HG03439 (cell line): Measurements from ENCODE around the gene ANKRD12.
A peak's percentile ranks its signal among the peaks of the same experiment; 100 is the strongest.

Experiments used
- ATAC-seq: cut with Tn5 transposase; IDR thresholded peaks from one replicate; pipeline ENCODE4 v1.9.1; 2021; ENCODE audit warnings: mild to moderate bottlenecking, moderate library complexity; ENCODE audit not compliant: unreplicated experiment

The ANKRD12 gene

DNA sequence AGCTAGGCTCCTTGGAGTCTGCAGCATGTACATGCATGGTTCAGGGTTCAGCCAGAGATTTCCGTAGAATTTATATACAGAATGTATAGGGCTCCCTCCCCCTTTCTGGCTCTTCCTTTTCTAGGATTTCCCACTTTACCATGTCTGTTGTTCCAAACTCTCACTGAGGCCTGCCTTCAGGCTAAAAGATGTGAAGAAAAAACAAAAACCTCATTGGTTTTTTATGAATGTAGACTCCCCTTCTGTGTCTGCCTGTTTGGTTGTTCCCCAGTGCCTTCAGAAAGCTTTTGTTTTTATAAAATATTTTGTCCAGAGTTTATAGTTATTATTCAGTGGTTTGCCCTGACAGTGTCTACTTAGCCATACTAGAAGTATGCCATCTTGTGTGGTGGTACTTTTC, 30.5 kb upstream of the ANKRD12 start:
- ATAC-seq: no peak

- no peak for ATAC-seq
Observed at GRCh38 chr18:9106800-9107584, 29.6 kb upstream of the ANKRD12 start.

DNA sequence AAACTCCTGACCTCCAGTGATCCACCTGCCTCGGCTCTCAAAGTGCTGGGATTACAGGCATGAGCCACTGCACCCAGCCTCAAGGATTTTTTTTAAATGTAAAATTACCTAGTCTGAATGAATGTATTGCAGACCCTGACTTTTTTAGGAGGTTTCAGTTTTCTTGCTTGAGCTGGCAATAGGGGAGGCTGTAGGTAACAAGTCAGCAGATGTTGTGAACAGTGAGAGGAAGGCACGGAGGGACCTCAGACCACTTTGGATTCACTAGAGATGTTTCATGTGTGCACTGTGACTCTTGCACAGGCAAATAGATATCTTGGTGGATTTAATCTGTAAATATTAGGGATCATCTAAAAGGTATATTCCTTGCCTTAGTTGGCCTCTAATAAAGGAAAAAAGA, 27.7 kb upstream of the ANKRD12 start:
- ATAC-seq: no peak

DNA sequence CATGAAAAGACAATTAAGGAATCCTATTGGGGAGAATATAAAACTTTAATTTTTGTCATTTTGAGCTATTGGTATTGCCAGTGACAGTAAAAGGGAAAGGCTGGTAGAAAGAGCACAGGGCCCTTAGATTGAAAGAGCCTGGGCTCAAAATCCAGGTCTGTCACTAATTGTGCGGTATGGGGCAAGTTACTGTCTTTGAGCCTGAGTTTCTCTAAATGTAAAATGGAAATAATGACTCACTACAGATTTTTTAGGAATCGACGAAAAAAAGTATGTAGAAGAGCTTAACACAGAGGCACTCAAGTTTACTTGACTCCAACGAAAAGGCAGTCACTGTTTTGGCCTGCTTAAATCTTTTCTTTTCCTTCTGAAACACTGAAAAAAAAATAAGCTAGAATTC, 27.1 kb upstream of the ANKRD12 start:
- no peak for ATAC-seq

DNA sequence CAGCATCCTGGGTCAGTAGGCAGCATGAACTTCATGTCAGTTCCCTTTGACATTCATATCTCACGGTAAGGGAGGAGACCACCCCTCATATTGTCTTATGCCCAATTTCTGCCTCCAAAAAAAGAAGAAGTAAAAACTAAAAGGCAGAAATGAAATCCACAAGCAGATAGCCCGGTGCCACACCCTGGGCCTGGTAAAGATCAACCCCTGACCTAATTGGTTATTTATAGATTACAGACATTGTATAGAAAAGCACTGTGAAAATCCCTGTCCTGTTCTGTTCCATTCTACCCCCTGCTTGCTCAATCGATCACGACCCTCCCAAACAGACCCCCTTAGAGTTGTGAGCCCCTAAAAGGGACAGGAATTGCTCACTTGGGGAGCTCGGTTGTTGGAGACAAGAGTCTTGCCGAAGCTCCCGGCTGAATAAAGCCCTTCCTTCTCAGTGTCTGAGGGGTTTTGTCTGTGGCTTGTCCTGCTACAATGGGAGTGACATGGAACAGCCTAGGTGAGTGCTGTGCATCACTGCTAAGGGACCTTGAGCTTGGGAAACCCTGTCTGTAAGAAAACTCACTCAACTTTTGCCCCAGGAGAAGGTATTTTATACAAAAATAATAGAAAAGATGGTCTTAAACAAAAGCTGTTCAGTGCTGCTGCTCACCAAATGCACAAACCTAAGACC, 23.0 kb upstream of the ANKRD12 start:
- no peak for ATAC-seq

GRCh38 chr18:9115984-9116383, 20.6 kb upstream of the ANKRD12 start:
- ATAC-seq: no peak

DNA sequence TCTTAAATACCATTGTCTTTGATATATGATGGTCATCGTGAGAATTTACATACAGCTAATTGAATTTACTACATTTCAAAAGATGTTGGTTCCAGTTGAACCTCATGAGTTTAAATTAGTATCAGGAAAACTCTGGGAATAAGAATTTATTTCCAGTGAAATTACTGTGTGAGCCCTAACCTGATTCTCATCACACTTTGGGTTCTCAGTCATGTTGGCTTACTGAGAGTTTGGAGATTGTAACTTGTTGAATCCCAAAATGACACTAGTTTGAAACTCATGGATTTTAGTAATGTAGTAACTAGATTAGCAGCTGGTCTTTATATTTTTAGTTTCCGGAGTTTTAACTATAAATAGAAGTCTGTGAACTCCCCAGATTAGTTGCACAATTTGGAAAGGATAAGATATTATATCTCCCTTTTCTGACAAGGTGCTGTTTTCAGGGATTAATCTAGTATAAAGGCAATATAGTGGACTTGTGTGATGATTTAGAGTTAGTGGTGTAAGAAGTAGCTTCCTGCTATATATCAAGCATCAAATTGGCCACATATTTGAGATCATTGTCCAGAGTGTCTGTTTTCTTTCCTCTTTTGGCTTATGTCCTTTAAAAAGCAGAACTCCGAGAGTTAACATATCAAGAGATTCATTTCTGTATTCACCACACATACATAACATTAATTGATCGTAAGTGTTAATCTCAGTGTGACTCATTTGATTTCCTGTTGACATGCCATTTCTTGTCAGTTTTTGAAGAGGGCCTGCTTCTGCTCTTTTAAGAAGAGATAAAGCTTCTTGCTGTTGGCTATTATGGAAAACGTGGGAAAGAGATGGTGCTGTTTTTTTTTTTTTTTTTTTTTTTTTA, 18.4 kb upstream of the ANKRD12 start:
- no peak for ATAC-seq

- ATAC-seq: no peak
Observed at GRCh38 chr18:9120796-9121195, 15.8 kb upstream of the ANKRD12 start.

GRCh38 chr18:9123520-9123919, 13.1 kb upstream of the ANKRD12 start:
- no peak for ATAC-seq

DNA sequence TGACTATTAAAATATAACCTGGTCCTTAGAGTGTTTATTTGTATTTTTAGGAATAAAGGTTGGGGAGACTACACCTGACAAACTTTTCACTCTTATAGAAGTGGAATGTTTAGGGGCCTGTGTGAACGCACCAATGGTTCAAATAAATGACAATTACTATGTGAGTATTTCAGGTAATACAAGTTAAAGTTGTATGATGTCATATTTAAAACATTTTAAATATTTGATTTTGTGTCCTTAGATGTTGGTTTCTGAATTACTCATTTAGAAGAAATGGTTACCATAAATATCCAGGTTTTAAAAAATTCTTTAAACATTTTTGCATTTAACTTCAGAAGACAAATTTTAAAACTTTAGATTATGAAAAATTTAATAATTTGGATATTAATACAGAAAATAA, 11.8 kb upstream of the ANKRD12 start:
- no peak for ATAC-seq

DNA sequence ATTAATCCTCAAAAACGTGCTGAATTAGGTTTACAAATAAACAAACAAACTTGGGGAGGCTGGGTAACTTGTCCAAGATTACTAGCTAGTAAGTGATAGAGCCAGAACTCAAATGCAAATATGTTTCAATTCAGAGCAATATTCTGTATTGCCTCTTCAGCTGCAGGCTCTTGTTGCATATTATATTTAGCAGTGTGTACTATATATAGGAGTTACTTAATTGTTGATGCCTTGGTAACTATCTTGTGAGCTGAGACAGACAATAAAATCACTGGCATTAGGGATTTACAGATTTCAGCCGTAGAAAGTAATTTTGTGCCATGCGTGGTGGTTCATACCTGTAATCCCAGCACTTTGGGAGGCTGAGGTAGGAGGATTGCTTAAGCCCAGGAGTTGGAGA, 10.2 kb upstream of the ANKRD12 start:
- no peak for ATAC-seq

GRCh38 chr18:9130195-9130594, 6.4 kb upstream of the ANKRD12 start:
- no peak for ATAC-seq

DNA sequence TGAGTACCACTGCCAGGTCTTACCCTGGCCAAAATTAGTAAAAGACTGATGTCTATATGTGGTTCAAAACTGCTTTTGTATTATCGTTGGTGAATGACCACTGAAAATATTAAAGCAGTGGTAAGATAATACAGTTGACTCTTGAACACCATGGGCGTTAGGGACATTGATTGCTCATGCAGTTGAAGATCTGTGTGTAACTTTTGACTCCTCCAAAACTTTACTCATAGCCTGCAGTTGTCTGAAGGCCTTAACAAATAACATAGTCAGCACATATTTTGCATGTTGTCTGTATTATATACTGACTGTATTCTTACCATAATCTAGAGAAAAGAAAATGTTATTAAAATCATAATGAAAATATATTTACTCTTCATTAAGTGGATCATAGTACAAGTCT, 5.8 kb upstream of the ANKRD12 start:
- ATAC-seq: no peak

GRCh38 chr18:9132628-9133027, 4.0 kb upstream of the ANKRD12 start:
- ATAC-seq: no peak

DNA sequence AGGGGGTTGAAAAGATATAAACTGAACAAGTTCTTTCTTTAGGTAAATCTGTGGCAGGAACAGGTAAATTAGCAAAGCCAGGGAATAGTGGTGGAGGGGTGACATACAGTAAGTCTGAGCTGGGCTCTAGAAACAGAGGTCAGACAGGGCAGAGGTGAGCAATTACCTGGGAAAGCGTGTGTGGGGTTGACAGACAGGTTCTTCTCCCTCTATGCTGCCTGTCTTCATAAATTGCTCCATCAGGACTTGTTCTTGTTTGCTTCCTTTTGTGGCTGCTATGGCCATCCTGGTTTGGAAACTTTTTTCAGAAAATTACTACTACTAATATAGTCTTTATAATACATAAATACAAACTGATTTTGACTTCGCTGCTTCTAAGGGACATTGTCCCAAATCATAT, 3.4 kb upstream of the ANKRD12 start:
- no peak for ATAC-seq

DNA sequence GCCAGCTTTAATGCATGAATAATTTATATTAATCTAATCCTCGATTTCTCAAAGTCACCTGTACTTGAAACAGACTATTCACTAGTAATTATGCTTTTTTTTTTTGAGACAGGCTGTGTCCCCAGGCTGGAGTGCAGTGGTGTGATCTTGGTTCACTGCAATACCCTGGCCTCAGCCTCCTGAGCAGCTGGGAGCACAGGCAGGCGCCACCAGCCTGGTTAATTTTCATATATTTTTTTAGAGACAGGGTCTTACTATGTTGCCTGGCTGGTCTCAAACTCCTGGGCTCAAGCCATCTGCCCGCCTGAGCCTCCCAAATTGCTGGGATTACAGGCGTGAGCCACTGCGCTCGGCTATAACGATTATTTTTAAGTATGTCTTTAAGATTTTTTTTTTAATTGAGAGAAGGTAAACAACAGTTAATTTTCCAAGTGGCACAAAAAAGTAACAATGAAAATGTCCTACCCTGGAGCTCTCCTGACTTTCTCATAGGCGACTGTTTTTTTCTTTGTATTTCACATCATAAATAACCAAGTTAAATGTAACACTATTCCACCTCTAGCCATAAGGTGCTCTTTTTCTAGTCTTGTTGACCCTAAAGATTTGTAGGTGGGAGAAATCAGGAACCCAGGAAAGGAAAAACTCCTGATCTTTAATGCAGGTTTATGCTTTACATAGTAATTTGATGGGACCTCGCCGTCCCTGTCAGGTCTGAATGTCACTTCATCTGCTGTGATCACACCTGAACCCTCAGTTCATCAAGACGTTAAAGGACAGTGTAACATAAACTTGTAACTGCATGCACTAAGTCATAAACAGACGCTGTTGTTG, 1.3 kb upstream of the ANKRD12 start:
- ATAC-seq: no peak

GRCh38 chr18:9135912-9136314, 668 bp upstream of the ANKRD12 start:
- ATAC-seq: peak; percentile 27

DNA sequence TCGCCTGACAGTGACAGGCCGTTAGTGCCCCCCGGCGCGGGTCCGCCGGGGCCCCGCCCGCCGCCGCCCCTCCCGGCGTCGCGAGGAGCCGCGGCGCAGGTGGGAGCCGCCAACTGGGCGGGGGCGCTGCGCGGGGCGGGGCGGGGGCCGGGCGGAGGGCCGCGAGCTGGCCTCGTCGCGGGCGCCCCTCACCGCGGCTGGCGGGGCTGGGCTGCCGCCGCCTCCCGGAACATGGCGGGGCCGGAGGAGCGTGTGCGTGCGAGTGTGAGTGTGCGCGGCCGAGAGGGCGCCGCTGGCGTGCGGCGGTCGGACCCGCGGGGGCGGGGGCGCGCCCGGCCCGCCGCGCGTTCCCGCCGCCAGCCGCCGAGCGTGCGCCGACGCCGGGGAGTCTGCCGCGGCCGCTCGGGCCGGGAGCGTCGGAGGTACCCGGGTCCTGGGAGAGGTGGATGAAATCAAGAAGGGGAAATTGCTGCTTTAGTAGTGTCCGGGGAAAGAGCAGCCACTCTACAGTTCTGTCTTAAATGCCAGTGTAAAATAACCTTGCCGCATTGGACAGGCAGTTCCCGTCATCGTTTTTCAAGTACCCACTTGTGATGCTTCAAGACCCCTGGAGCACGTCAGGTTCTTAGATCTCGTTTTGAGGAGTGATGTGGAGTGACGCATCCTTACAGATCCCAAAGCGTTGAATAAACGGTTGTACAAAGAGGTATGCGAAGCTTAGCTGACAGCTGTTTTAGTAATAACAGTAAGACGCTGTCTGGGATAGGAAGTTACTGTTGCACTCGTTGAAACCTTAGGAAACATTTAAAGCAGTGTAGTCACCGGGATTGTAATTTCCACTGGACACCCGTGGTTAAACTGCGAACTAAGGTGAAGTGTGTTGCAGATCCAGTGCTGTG, 836 bp downstream of the ANKRD12 start:
- ATAC-seq: peak; percentile 35

DNA sequence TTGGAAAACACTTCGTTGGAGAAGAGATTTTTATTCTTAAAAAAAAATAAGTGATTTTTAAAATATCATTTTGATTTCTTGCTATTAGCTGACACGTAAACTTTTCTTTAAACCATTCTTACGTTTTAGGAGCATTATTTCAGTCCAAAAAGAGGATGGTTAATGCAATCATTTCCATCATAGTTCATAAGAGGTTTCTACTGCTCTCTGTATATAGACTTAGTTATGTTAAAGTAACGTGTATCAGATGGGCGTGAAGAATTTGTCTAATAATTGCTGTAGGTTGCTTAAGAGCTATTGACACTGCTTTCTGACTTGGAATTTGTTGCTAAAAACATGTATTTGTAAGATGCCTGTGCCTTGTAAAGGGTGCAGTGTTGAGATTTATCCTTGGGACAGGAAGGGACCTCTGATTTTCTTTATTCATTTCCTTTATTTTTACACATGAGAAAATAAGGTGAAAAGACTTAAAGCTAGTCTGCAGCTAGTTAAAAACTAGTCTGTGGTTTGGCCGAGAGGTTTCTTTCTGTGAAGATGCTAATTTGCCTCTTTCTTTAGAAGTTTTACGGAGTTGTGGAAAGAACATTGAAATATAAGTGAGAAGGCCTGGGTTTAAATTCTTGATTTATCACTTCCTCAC, 2.9 kb downstream of the ANKRD12 start:
- ATAC-seq: no peak
